Hepatocyte (in vitro differentiated cells): ENCODE data around the gene CGB1.

Experiments used
- EZH2 ChIP-seq: fragments of 200-600 bp; sonication (generic); IDR thresholded peaks from 2 replicates; pipeline ENCODE4 v1.6.1; 2016; ENCODE audit warnings: antibody characterized with exemption, mild to moderate bottlenecking, borderline replicate concordance
- EZH2phosphoT487 ChIP-seq: fragments of 200-600 bp; sonication (generic); IDR thresholded peaks from one replicate; pipeline ENCODE4 v1.6.1; 2018; ENCODE audit warnings: antibody characterized with exemption, mild to moderate bottlenecking, low read depth, moderate library complexity; ENCODE audit not compliant: unreplicated experiment, severe bottlenecking
- TF ChIP-seq, protein P1 (sequence below): fragments of 200-600 bp; sonication (generic); IDR thresholded peaks from 2 replicates; pipeline ENCODE4 v1.5.1; 2016; ENCODE audit warnings: antibody characterized with exemption, mild to moderate bottlenecking; ENCODE audit not compliant: poor library complexity

DNA sequence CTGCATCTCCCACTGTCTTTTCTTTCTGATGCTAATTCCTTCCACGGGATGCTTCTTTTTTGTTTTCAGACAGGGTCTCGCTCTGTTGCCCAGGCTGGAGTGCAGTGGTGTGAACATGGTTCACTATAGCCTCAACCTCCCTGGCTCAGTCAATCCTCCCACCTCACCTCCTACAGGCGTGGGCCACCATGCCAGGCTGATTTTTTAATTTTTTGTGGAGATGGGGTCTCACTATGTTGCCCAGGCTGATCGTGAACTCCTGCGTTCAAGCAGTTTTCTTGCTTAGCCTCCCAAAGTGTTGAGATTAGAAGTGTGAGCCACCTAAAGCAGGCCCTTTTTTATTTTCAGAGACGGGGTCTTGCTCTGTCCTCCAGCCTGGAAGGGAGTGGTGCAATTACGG lies 48.4 kb downstream of the CGB1 start:
- TF ChIP-seq EZH2 (no peak), EZH2phosphoT487 (no peak)
- TF ChIP-seq, protein P1, sequence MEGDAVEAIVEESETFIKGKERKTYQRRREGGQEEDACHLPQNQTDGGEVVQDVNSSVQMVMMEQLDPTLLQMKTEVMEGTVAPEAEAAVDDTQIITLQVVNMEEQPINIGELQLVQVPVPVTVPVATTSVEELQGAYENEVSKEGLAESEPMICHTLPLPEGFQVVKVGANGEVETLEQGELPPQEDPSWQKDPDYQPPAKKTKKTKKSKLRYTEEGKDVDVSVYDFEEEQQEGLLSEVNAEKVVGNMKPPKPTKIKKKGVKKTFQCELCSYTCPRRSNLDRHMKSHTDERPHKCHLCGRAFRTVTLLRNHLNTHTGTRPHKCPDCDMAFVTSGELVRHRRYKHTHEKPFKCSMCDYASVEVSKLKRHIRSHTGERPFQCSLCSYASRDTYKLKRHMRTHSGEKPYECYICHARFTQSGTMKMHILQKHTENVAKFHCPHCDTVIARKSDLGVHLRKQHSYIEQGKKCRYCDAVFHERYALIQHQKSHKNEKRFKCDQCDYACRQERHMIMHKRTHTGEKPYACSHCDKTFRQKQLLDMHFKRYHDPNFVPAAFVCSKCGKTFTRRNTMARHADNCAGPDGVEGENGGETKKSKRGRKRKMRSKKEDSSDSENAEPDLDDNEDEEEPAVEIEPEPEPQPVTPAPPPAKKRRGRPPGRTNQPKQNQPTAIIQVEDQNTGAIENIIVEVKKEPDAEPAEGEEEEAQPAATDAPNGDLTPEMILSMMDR: no peak
